K562 (cell line): ENCODE data around the gene PCCA. TPM values are rescaled to one million over a fixed set of nuclear protein-coding genes. Genes with fewer than 3 reads are reported as not detected.
"Not testable (repeated sequence)": the region's sequence is repeated elsewhere in the genome, so short reads cannot be mapped to it uniquely, and the experiment has no call there.

Source experiments
- ATAC-seq: fragments of 200-7000 bp; cut with Tn5 transposase; 3 replicates; pipeline ENCODE4 v1.9.1; 2020; ENCODE audit warnings: moderate library complexity
- BruUV-seq: library from RNA; stranded (reverse); fragments of 400-500 nt; replicated peaks from 2 replicates; lab custom pipeline; 2021; lab: Mats Ljungman, UMichigan
- CTCF ChIA-PET: fragments of 300-600 bp; formaldehyde crosslinking; extraction: SDS; loops from one replicate; lab custom pipeline; 2021; ENCODE audit warnings: low intra/inter-chr PET ratio; lab: Yijun Ruan, JAX
- POLR2A ChIA-PET: fragments of 300-600, 350-650 bp; sonication (Branson Sonifier 250); formaldehyde crosslinking; extraction: SDS; loops from one replicate; lab custom pipeline; 2021; ENCODE audit warnings: antibody characterized with exemption, inconsistent platforms; lab: Yijun Ruan, JAX
- DNase-seq, 4 experiments: peaks; one replicate each; pipeline versions ENCODE4 v3.0.0 to v3.0.0-alpha.2; 2011 to 2018; ENCODE audit warnings: low spot score in 3 of 4, mixed read lengths in 3 of 4; ENCODE audit errors: extremely low read depth in 1 of 4
- FAIRE-seq: peaks from 2 replicates; lab custom pipeline; 2011; peaks lifted over from hg19 to GRCh38; lab: Jason Lieb, UNC
- H2AFZ ChIP-seq: 2 replicates; pipeline ENCODE4 v1.6.0; 2011; ENCODE audit warnings: low read depth, low read length, control low read depth, inconsistent platforms
- H3K27ac ChIP-seq: fragments of 200-600 bp; 3 replicates; pipeline ENCODE4 v1.8.0; 2011; ENCODE audit warnings: low read depth, mild to moderate bottlenecking, control low read depth, inconsistent platforms, low read length, moderate library complexity, mixed read lengths; ENCODE audit errors: extremely low read depth
- H3K27me3 ChIP-seq, 2 experiments: fragments of 300-600 bp in 1 of 2; 2 replicates in 1 of 2; 3 replicates in 1 of 2; pipeline versions ENCODE4 v1.6.0 to v1.8.0; 2011; ENCODE audit warnings: inconsistent platforms in 2 of 2, low read length in 2 of 2, mild to moderate bottlenecking in 1 of 2, mixed read lengths in 1 of 2, moderate library complexity in 1 of 2; ENCODE audit not compliant: control insufficient read depth in 2 of 2, insufficient read depth in 2 of 2
- H3K36me3 ChIP-seq: fragments of 300-600 bp; 3 replicates; pipeline ENCODE4 v1.8.0; 2011; ENCODE audit warnings: mild to moderate bottlenecking, low read length, inconsistent platforms; ENCODE audit not compliant: control insufficient read depth, insufficient read depth
- H3K4me1 ChIP-seq, 2 experiments: fragments of 200-600 bp in 1 of 2; replicated peaks in 1 of 2; 2 replicates in 1 of 2; 3 replicates in 1 of 2; pipeline versions ENCODE4 v1.5.1 to v1.8.0; 2011; ENCODE audit warnings: inconsistent platforms in 2 of 2, low read length in 2 of 2, mild to moderate bottlenecking in 1 of 2, mixed read lengths in 1 of 2, moderate library complexity in 1 of 2; ENCODE audit not compliant: control insufficient read depth in 2 of 2, insufficient read depth in 2 of 2
- H3K4me2 ChIP-seq: 2 replicates; pipeline ENCODE4 v1.6.1; 2011; ENCODE audit warnings: low read length, control low read depth, inconsistent platforms, mixed read lengths; ENCODE audit not compliant: insufficient read depth
- H3K4me3 ChIP-seq: fragments of 200-600 bp; sonication (generic), shearing (Covaris generic); 2 replicates; pipeline ENCODE4 v1.5.1; 2016; ENCODE audit warnings: control low read depth, inconsistent platforms
- H3K79me2 ChIP-seq: fragments of 200-600 bp; 3 replicates; pipeline ENCODE4 v1.8.0; 2011; ENCODE audit warnings: low read length, inconsistent platforms; ENCODE audit not compliant: control insufficient read depth, insufficient read depth
- H3K9ac ChIP-seq, 2 experiments: 2 replicates each; pipeline versions ENCODE4 v1.6.0 to v1.6.1; 2011; ENCODE audit warnings: low read depth in 2 of 2, low read length in 2 of 2, control low read depth in 1 of 2, inconsistent platforms in 1 of 2, mild to moderate bottlenecking in 1 of 2, mixed read lengths in 1 of 2; ENCODE audit not compliant: insufficient read depth in 1 of 2
- H3K9me1 ChIP-seq: one replicate; pipeline ENCODE4 v1.6.0; 2011; ENCODE audit warnings: inconsistent platforms, mild to moderate bottlenecking, low read length, moderate library complexity; ENCODE audit not compliant: control insufficient read depth, insufficient read depth
- H3K9me3 ChIP-seq: replicated peaks from 2 replicates; pipeline ENCODE4 v1.5.1; 2011; ENCODE audit warnings: low read depth, low read length, inconsistent platforms; ENCODE audit not compliant: control insufficient read depth, insufficient read depth
- H4K20me1 ChIP-seq: replicated peaks from 2 replicates; pipeline ENCODE4 v1.6.1; 2011; ENCODE audit warnings: low read length, inconsistent platforms, mixed read lengths; ENCODE audit not compliant: control insufficient read depth, insufficient read depth
- BCOR ChIP-seq: fragments of 450-650 bp; IDR thresholded peaks from 2 replicates; pipeline ENCODE4 v1.6.1; 2016
- DACH1 ChIP-seq: fragments of 450-650 bp; IDR thresholded peaks from 2 replicates; pipeline ENCODE4 v1.6.1; 2018; ENCODE audit not compliant: partially characterized antibody
- GATA2 ChIP-seq: sonication (generic); formaldehyde crosslinking; IDR thresholded peaks from 2 replicates; pipeline ENCODE4 v1.4.0; 2020; ENCODE audit warnings: mild to moderate bottlenecking, missing genetic modification reagents
- MTA1 ChIP-seq: fragments of 450-650 bp; IDR thresholded peaks from 2 replicates; pipeline ENCODE4 v1.6.1; 2017; ENCODE audit warnings: borderline replicate concordance
- ZBTB2 ChIP-seq: fragments of 450-650 bp; IDR thresholded peaks from 2 replicates; pipeline ENCODE4 v1.6.1; 2016; ENCODE audit warnings: antibody characterized with exemption
- WGBS: fragments of 100-300 bp; shearing (Covaris generic); methylation state at CpG from one replicate; pipeline ENCODE4 v1.1.6; 2016; ENCODE audit warnings: low coverage, mixed read lengths; ENCODE audit not compliant: insufficient coverage; ENCODE audit errors: missing lambda C conversion rate; 5-methylcytosine and 5-hydroxymethylcytosine counted together
- in situ Hi-C: fragments of 300-500 bp; cut with MboI; formaldehyde crosslinking; loops from 4 replicates; pipeline ENCODE4 v1.15.0; 2018; ENCODE audit warnings: inconsistent platforms, mixed read lengths
- intact Hi-C: fragments of 100-400 bp; cut with micrococcal nuclease; formaldehyde crosslinking; loops from 2 replicates; pipeline ENCODE4 v1.14.2; 2022
- polyA plus RNA-seq, 8 experiments: library from polyadenylated mRNA; depleted of rRNA in 4 of 8; stranded (reverse) in 5 of 8; unstranded in 3 of 8; fragments of >200 nt; fragmentation: Nextera tagmentation in 2 of 8; fragmentation: Illumina TruSeq in 1 of 8; extraction: Ambion mirVana in 2 of 8; extraction: Trizol in 1 of 8; gene quantifications; 2 replicates each; pipeline versions ENCODE4 v1.2.1 to v1.2.3, GENCODE V29; 2011 to 2014; ENCODE audit warnings: inconsistent platforms in 1 of 8, missing spikeins in 1 of 8
- total RNA-seq, 7 experiments: library from RNA; depleted of rRNA in 6 of 7; stranded (reverse); fragments of >200 nt in 6 of 7; fragmentation: Illumina TruSeq in 2 of 7; extraction: Trizol in 2 of 7; gene quantifications; 2 replicates each; pipeline versions ENCODE4 v1.2.1 to v1.2.3, GENCODE V29; 2011 to 2021; ENCODE audit warnings: low replicate concordance in 1 of 7

The PCCA gene
- total and polyA plus RNA-seq, 9 of the 15 experiments (the other 6 are each of a cell fraction or from before 2014, with no cell fraction given) = 5.2 to 14.1 (median 9.7) TPM

- ATAC-seq, H4K20me1 ChIP-seq, H3K4me3 ChIP-seq, H3K4me2 ChIP-seq, CTCF ChIA-PET, DNase-seq, H3K9ac ChIP-seq, H3K27me3 ChIP-seq, H3K79me2 ChIP-seq, H3K9me3 ChIP-seq, BruUV-seq, H2AFZ ChIP-seq, H3K36me3 ChIP-seq, H3K9me1 ChIP-seq, H3K27ac ChIP-seq, intact Hi-C loops, FAIRE-seq, H3K4me1 ChIP-seq: not testable (repeated sequence)
- in situ Hi-C loops = loop anchor here (25.0 kb wide), 1 partner anchor 862 kb away; no protein-coding TSS in a partner anchor
- TF ChIP-seq MTA1 (peak; percentile 53; the same call in 1 of the 2 replicates), GATA2 (CRISPR knock-in tag) (peak; percentile 73), BCOR (peak; percentile 44; the same call in 1 of the 2 replicates), DACH1 (peak; percentile 84), ZBTB2 (peak; percentile 82)
- POLR2A ChIA-PET = interaction anchor here (0.6 to 1.2 kb wide), 2 partner anchors 16 to 429 kb away, joined by 3 to 4 read pairs; no protein-coding TSS in a partner anchor
- 50% methylated on average over 5 of the region's 5 CpGs for WGBS
Observed at GRCh38 chr13:100524688-100525087, 435.8 kb downstream of the PCCA start.
